Measurements from ENCODE around the gene EHMT1.

The EHMT1 gene

GRCh38 chr9:137618105-137619067 lies at the start of gene EHMT1:
TSS of gene EHMT1 (plus strand) at chr9:137619005. CDS start at chr9:137619029, 24 bp downstream.
- no peak within 1 kb of the TSS for H2AFZ ChIP-seq (ENCODE audit: low read length)
- H3K9me2 ChIP-seq (ENCODE audit: low read depth, low read length) = no peaks in the 10 kb centered on the region
- TF ChIP-seq CTCF (IDR thresholded peaks at IDR 0.05; ENCODE audit: low read length) = no peak
- no peak for TF ChIP-seq EZH2 (IDR thresholded peaks at IDR 0.05; ENCODE audit: borderline replicate concordance, low read length)
- no peaks in the 10 kb centered on the region for H3F3A ChIP-seq (ENCODE audit: insufficient read depth, low read length)
- peak within 1 kb of the TSS; percentile 86 for H3K4me3 ChIP-seq (ENCODE audit: low read depth, low read length, poor library complexity, severe bottlenecking)
- H4K20me1 ChIP-seq (ENCODE audit: insufficient read depth, low read length) = no peaks in the 10 kb centered on the region
- no peaks in the 10 kb centered on the region for H3K9me3 ChIP-seq (ENCODE audit: low read length)
- H3K36me3 ChIP-seq (ENCODE audit: insufficient read depth, low read length) = peaks cover 54% of the 10 kb centered on the region
- H3K27me3 ChIP-seq (ENCODE audit: insufficient read depth, low read length) = no peaks in the 10 kb centered on the region
- H3K4me2 ChIP-seq (ENCODE audit: low read length) = peak within 1 kb of the TSS; percentile 97
- peak within 1 kb of the TSS; percentile 70 for H3K27ac ChIP-seq (ENCODE audit: low read depth, low read length, poor library complexity, severe bottlenecking)
- peaks cover 51% of the 10 kb centered on the region for H3K79me2 ChIP-seq (ENCODE audit: insufficient read depth, low read length)
- peak within 1 kb of the TSS; percentile 95 for H3K9ac ChIP-seq (ENCODE audit: low read length)
- peaks cover 40% of the 10 kb centered on the region for H3K4me1 ChIP-seq (ENCODE audit: insufficient read depth, low read length, severe bottlenecking)

- TF ChIP-seq CTCF (IDR thresholded peaks at IDR 0.05; ENCODE audit: low read length) (no peak), EZH2 (IDR thresholded peaks at IDR 0.05; ENCODE audit: borderline replicate concordance, low read length) (no peak)
- Histone ChIP-seq H3K79me2 (ENCODE audit: insufficient read depth, low read length) (no peaks in the 10 kb centered on the region), H3K9ac (ENCODE audit: low read length) (no peak overlapping the region), H3K9me2 (ENCODE audit: low read depth, low read length) (no peaks in the 10 kb centered on the region), H3K4me1 (ENCODE audit: insufficient read depth, low read length, severe bottlenecking) (no peaks in the 10 kb centered on the region), H3K27me3 (ENCODE audit: insufficient read depth, low read length) (no peaks in the 10 kb centered on the region), H3K36me3 (ENCODE audit: insufficient read depth, low read length) (peaks cover 51% of the 10 kb centered on the region), H3K27ac (ENCODE audit: low read depth, low read length, poor library complexity, severe bottlenecking) (no peak overlapping the region), H3K9me3 (ENCODE audit: low read length) (no peaks in the 10 kb centered on the region), H2AFZ (ENCODE audit: low read length) (no peak overlapping the region), H3F3A (ENCODE audit: insufficient read depth, low read length) (no peaks in the 10 kb centered on the region), H3K4me2 (ENCODE audit: low read length) (no peak overlapping the region), H3K4me3 (ENCODE audit: low read depth, low read length, poor library complexity, severe bottlenecking) (no peak overlapping the region), H4K20me1 (ENCODE audit: insufficient read depth, low read length) (no peaks in the 10 kb centered on the region)
These were observed 49.1 kb upstream of the EHMT1 start for GRCh38 chr9:137569609-137570203.

- no peak overlapping the region for H3K9ac ChIP-seq (ENCODE audit: low read length)
- H2AFZ ChIP-seq (ENCODE audit: low read length) = no peak overlapping the region
- no peaks in the 10 kb centered on the region for H3F3A ChIP-seq (ENCODE audit: insufficient read depth, low read length)
- no peak overlapping the region for H3K4me3 ChIP-seq (ENCODE audit: low read depth, low read length, poor library complexity, severe bottlenecking)
- H3K9me2 ChIP-seq (ENCODE audit: low read depth, low read length) = no peaks in the 10 kb centered on the region
- TF ChIP-seq CTCF (IDR thresholded peaks at IDR 0.05; ENCODE audit: low read length) (no peak), EZH2 (IDR thresholded peaks at IDR 0.05; ENCODE audit: borderline replicate concordance, low read length) (no peak)
- no peaks in the 10 kb centered on the region for H4K20me1 ChIP-seq (ENCODE audit: insufficient read depth, low read length)
- H3K4me2 ChIP-seq (ENCODE audit: low read length) = no peak overlapping the region
- H3K9me3 ChIP-seq (ENCODE audit: low read length) = no peaks in the 10 kb centered on the region
- no peaks in the 10 kb centered on the region for H3K27me3 ChIP-seq (ENCODE audit: insufficient read depth, low read length)
- H3K4me1 ChIP-seq (ENCODE audit: insufficient read depth, low read length, severe bottlenecking) = peaks cover 7% of the 10 kb centered on the region
- no peak overlapping the region for H3K27ac ChIP-seq (ENCODE audit: low read depth, low read length, poor library complexity, severe bottlenecking)
- no peaks in the 10 kb centered on the region for H3K79me2 ChIP-seq (ENCODE audit: insufficient read depth, low read length)
- peaks cover 56% of the 10 kb centered on the region for H3K36me3 ChIP-seq (ENCODE audit: insufficient read depth, low read length)
These were observed 48.2 kb upstream of the EHMT1 start for GRCh38 chr9:137570566-137570965.

All from OCI-LY1 (cell line).